ENCODE measurements around the gene CIB4. TPM values are rescaled to one million over a fixed set of nuclear protein-coding genes. Genes with fewer than 3 reads are reported as not detected.
A peak's percentile ranks its signal among the peaks of the same experiment; 100 is the strongest.

The CIB4 gene
- total RNA-seq, 1 donor from 2014 or later, result not detected

GRCh38 chr2:26606847-26607190 is 34.3 kb downstream of the CIB4 start:
- peak overlapping the region; percentile 94 for H3K27ac Mint-ChIP-seq (ENCODE audit: unreplicated experiment)
- H3K36me3 Mint-ChIP-seq (ENCODE audit: unreplicated experiment), result no peaks in the 10 kb centered on the region
- TF ChIP-seq CTCF (IDR thresholded peaks at IDR 0.05; ENCODE audit: partially characterized antibody, unreplicated experiment), result no peak
- peak overlapping the region; percentile 59 for H3K4me3 Mint-ChIP-seq (ENCODE audit: unreplicated experiment)
- no peaks in the 10 kb centered on the region for H3K27me3 Mint-ChIP-seq (ENCODE audit: unreplicated experiment)
- DNase-seq, result peak; percentile 60
- peaks cover 4% of the 10 kb centered on the region for H3K9me3 Mint-ChIP-seq (ENCODE audit: unreplicated experiment)
- peaks cover 55% of the 10 kb centered on the region for H3K4me1 Mint-ChIP-seq (ENCODE audit: low read depth, unreplicated experiment)

- peaks cover 4% of the 10 kb centered on the region for H3K9me3 Mint-ChIP-seq (ENCODE audit: unreplicated experiment)
- H3K4me3 Mint-ChIP-seq (ENCODE audit: unreplicated experiment), result peak overlapping the region; percentile 67
- peak; percentile 47 for DNase-seq
- peak overlapping the region; percentile 94 for H3K27ac Mint-ChIP-seq (ENCODE audit: unreplicated experiment)
- TF ChIP-seq CTCF (IDR thresholded peaks at IDR 0.05; ENCODE audit: partially characterized antibody, unreplicated experiment), result no peak
- peaks cover 50% of the 10 kb centered on the region for H3K4me1 Mint-ChIP-seq (ENCODE audit: low read depth, unreplicated experiment)
- H3K36me3 Mint-ChIP-seq (ENCODE audit: unreplicated experiment), result peaks cover 5% of the 10 kb centered on the region
- no peaks in the 10 kb centered on the region for H3K27me3 Mint-ChIP-seq (ENCODE audit: unreplicated experiment)
Observed at GRCh38 chr2:26605999-26606846, 34.9 kb downstream of the CIB4 start.

GRCh38 chr2:26605195-26605998 is 35.8 kb downstream of the CIB4 start:
- Mint-ChIP-seq H3K9me3 (ENCODE audit: unreplicated experiment) (peaks cover 4% of the 10 kb centered on the region), H3K36me3 (ENCODE audit: unreplicated experiment) (peaks cover 5% of the 10 kb centered on the region), H3K27ac (ENCODE audit: unreplicated experiment) (peak overlapping the region; percentile 94), H3K27me3 (ENCODE audit: unreplicated experiment) (no peaks in the 10 kb centered on the region), H3K4me1 (ENCODE audit: low read depth, unreplicated experiment) (peaks cover 43% of the 10 kb centered on the region), H3K4me3 (ENCODE audit: unreplicated experiment) (peak overlapping the region; percentile 72)
- peak; percentile 90 for TF ChIP-seq CTCF (IDR thresholded peaks at IDR 0.05; ENCODE audit: partially characterized antibody, unreplicated experiment)
- DNase-seq, result no peak

- Mint-ChIP-seq H3K4me3 (ENCODE audit: unreplicated experiment) (no peak overlapping the region), H3K36me3 (ENCODE audit: unreplicated experiment) (peaks cover 5% of the 10 kb centered on the region), H3K9me3 (ENCODE audit: unreplicated experiment) (peaks cover 4% of the 10 kb centered on the region), H3K4me1 (ENCODE audit: low read depth, unreplicated experiment) (peaks cover 23% of the 10 kb centered on the region), H3K27me3 (ENCODE audit: unreplicated experiment) (no peaks in the 10 kb centered on the region), H3K27ac (ENCODE audit: unreplicated experiment) (no peak overlapping the region)
- no peak for DNase-seq
- no peak for TF ChIP-seq CTCF (IDR thresholded peaks at IDR 0.05; ENCODE audit: partially characterized antibody, unreplicated experiment)
Observed at GRCh38 chr2:26602575-26602974, 38.6 kb downstream of the CIB4 start.
